Measurements from ENCODE around the gene CRY2.

- TF ChIP-seq CTCF (IDR thresholded peaks at IDR 0.05) (no peak), POLR2A (IDR thresholded peaks at IDR 0.05) (no peak)
Observed at GRCh38 chr11:45905095-45905494, 57.8 kb downstream of the CRY2 start.
